ENCODE measurements around the gene FAM193A. TPM values are rescaled to one million over a fixed set of nuclear protein-coding genes. Genes with fewer than 3 reads are reported as not detected.
A peak's percentile ranks its signal among the peaks of the same experiment; 100 is the strongest.

Gene FAM193A
- total RNA-seq, 6 experiments from 2014 or later: 8.5 to 12.3 (median 9.7) TPM

GRCh38 chr4:2595952-2596552, 59.6 kb downstream of the FAM193A start:
- TF ChIP-seq POLR2A (IDR thresholded peaks at IDR 0.05) (no peak), CTCF (IDR thresholded peaks at IDR 0.05) (no peak)
- Histone ChIP-seq H3K36me3 (peaks cover 0 to 13% (median 0%) of the 10 kb centered on the region in 4 donors), H3K4me3 (no peak overlapping the region), H3K27ac (no peak overlapping the region), H3K27me3 (no peaks in the 10 kb centered on the region), H3K4me1 (peaks cover 0 to 7% (median 0%) of the 10 kb centered on the region in 4 donors), H3K9me3 (no peaks in the 10 kb centered on the region)
- WGBS (ENCODE audit: insufficient coverage, low coverage, low lambda C conversion rate, missing lambda C conversion rate): 87% methylated on average over 6 of the region's 11 CpGs
- ATAC-seq (no peak), DNase-seq (no peak)
- intact Hi-C loops (cut with DNase I): no loop called here

GRCh38 chr4:2596611-2597010, 60.2 kb downstream of the FAM193A start:
- Histone ChIP-seq H3K27me3 (no peaks in the 10 kb centered on the region), H3K4me1 (peaks cover 0 to 7% (median 0%) of the 10 kb centered on the region in 4 donors), H3K36me3 (peaks cover 0 to 13% (median 0%) of the 10 kb centered on the region in 4 donors), H3K4me3 (no peak overlapping the region), H3K27ac (no peak overlapping the region), H3K9me3 (no peaks in the 10 kb centered on the region)
- intact Hi-C loops (cut with DNase I): no loop called here
- TF ChIP-seq POLR2A (IDR thresholded peaks at IDR 0.05) (no peak), CTCF (IDR thresholded peaks at IDR 0.05) (no peak)
- 98% methylated on average over 7 of the region's 8 CpGs for WGBS (ENCODE audit: insufficient coverage, low coverage, low lambda C conversion rate, missing lambda C conversion rate)
- DNase-seq: no peak
- no peak for ATAC-seq

GRCh38 chr4:2598511-2599303, 62.3 kb downstream of the FAM193A start:
- Histone ChIP-seq H3K9me3 (no peaks in the 10 kb centered on the region), H3K4me3 (no peak overlapping the region), H3K27ac (no peak overlapping the region), H3K36me3 (peaks cover 0 to 13% (median 0%) of the 10 kb centered on the region in 4 donors), H3K27me3 (no peaks in the 10 kb centered on the region), H3K4me1 (peaks cover 0 to 7% (median 0%) of the 10 kb centered on the region in 4 donors)
- intact Hi-C loops (cut with DNase I): no loop called here
- DNase-seq (no peak), ATAC-seq (peak; percentile 56 to 67 (median 60))
- no peak for TF ChIP-seq POLR2A (IDR thresholded peaks at IDR 0.05)
- 33% methylated on average over 8 of the region's 12 CpGs for WGBS (ENCODE audit: insufficient coverage, low coverage, low lambda C conversion rate, missing lambda C conversion rate)

- TF ChIP-seq CTCF (IDR thresholded peaks at IDR 0.05) (no peak), POLR2A (IDR thresholded peaks at IDR 0.05) (no peak)
- Histone ChIP-seq H3K27ac (no peak overlapping the region), H3K9me3 (no peaks in the 10 kb centered on the region), H3K36me3 (peaks cover 0 to 13% (median 0%) of the 10 kb centered on the region in 4 donors), H3K27me3 (no peaks in the 10 kb centered on the region), H3K4me3 (no peak overlapping the region), H3K4me1 (peaks cover 0 to 7% (median 0%) of the 10 kb centered on the region in 4 donors)
- intact Hi-C loops (cut with DNase I): no loop called here
- peak in 1 of 4 donors; percentile 15 for ATAC-seq
- no peak for DNase-seq
- WGBS (ENCODE audit: insufficient coverage, low coverage, low lambda C conversion rate, missing lambda C conversion rate): 47% methylated on average over 4 of the region's 6 CpGs
Observed at GRCh38 chr4:2599304-2599654, 62.8 kb downstream of the FAM193A start.

GRCh38 chr4:2600878-2601277, 64.4 kb downstream of the FAM193A start:
- H3K27me3 ChIP-seq: no peaks in the 10 kb centered on the region
- DNase-seq: no peak
- H3K9me3 ChIP-seq: no peaks in the 10 kb centered on the region
- H3K4me1 ChIP-seq: peaks cover 0 to 7% (median 0%) of the 10 kb centered on the region in 4 donors
- no peak for ATAC-seq
- H3K4me3 ChIP-seq: no peak overlapping the region
- 100% methylated on average over 5 of the region's 6 CpGs for WGBS (ENCODE audit: insufficient coverage, low coverage, low lambda C conversion rate, missing lambda C conversion rate)
- peaks cover 0 to 13% (median 0%) of the 10 kb centered on the region in 4 donors for H3K36me3 ChIP-seq
- TF ChIP-seq POLR2A (IDR thresholded peaks at IDR 0.05) (no peak), CTCF (IDR thresholded peaks at IDR 0.05) (no peak)
- H3K27ac ChIP-seq: no peak overlapping the region
- intact Hi-C loops (cut with DNase I): no loop called here

Data from right lobe of liver (tissue), 6 donors.